GM12878 (cell line): ENCODE measurements around the gene ZDHHC7. TPM values are rescaled to one million over a fixed set of nuclear protein-coding genes. Genes with fewer than 3 reads are reported as not detected.

Source experiments
- ATAC-seq: fragments of 200-7000 bp; cut with Tn5 transposase; 3 replicates; pipeline ENCODE4 v1.9.1; 2020; ENCODE audit warnings: mild to moderate bottlenecking, moderate library complexity
- BruUV-seq: library from RNA; stranded (reverse); fragments of 400-500 nt; replicated peaks from 2 replicates; lab custom pipeline; 2021; lab: Mats Ljungman, UMichigan
- CTCF ChIA-PET: fragments of 300-600 bp; sonication (Branson Sonifier 250); formaldehyde crosslinking; extraction: SDS; loops from one replicate; lab custom pipeline; 2021; ENCODE audit warnings: inconsistent platforms; lab: Yijun Ruan, JAX
- POLR2A ChIA-PET: fragments of 350-600 bp; formaldehyde crosslinking; extraction: SDS; loops from one replicate; lab custom pipeline; 2021; ENCODE audit warnings: inconsistent platforms; lab: Charles Lee
- RAD21 ChIA-PET: fragments of 300-600 bp; sonication (Branson Sonifier 250); formaldehyde crosslinking; loops from one replicate; lab custom pipeline; 2023; ENCODE audit warnings: antibody characterized with exemption; ENCODE audit not compliant: unreplicated experiment; lab: Charles Lee
- SMC1A ChIA-PET: fragments of 300-600 bp; sonication (Branson Sonifier 250); formaldehyde crosslinking; loops from one replicate; lab custom pipeline; 2023; ENCODE audit not compliant: unreplicated experiment, uncharacterized antibody; lab: Charles Lee
- DNase-seq: peaks from one replicate; pipeline ENCODE4 v3.0.0-alpha.2; 2011; ENCODE audit warnings: low read depth, low spot score
- FAIRE-seq: peaks from 3 replicates; lab custom pipeline; 2011; peaks lifted over from hg19 to GRCh38; lab: Jason Lieb, UNC
- H2AFZ ChIP-seq: 2 replicates; pipeline ENCODE4 v1.6.0; 2011; ENCODE audit warnings: low read depth, low read length, control low read depth; ENCODE audit not compliant: control insufficient read depth
- H3K27ac ChIP-seq: 2 replicates; pipeline ENCODE4 v1.5.1; 2011; ENCODE audit warnings: control low read depth; ENCODE audit not compliant: control insufficient read depth, insufficient read depth
- H3K27me3 ChIP-seq, 2 experiments: replicated peaks in 1 of 2; 2 replicates each; pipeline versions ENCODE4 v1.6.0 to v1.6.1; 2011; ENCODE audit warnings: low read length in 1 of 2; ENCODE audit not compliant: control insufficient read depth in 2 of 2, insufficient read depth in 2 of 2
- H3K36me3 ChIP-seq, 2 experiments: 2 replicates each; pipeline ENCODE4 v1.5.1; 2011; ENCODE audit warnings: low read length in 1 of 2; ENCODE audit not compliant: control insufficient read depth in 2 of 2, insufficient read depth in 2 of 2
- H3K4me1 ChIP-seq: 2 replicates; pipeline ENCODE4 v1.6.1; 2011; ENCODE audit warnings: mild to moderate bottlenecking, low read length, moderate library complexity, mixed read lengths; ENCODE audit not compliant: control insufficient read depth, insufficient read depth
- H3K4me2 ChIP-seq: 2 replicates; pipeline ENCODE4 v1.6.0; 2011; ENCODE audit warnings: control low read depth; ENCODE audit not compliant: control insufficient read depth, insufficient read depth
- H3K4me3 ChIP-seq: fragments of 200-600 bp; sonication (generic); 2 replicates; pipeline ENCODE4 v1.5.1; 2016
- H3K79me2 ChIP-seq: 2 replicates; pipeline ENCODE4 v1.6.0; 2011; ENCODE audit warnings: low read length; ENCODE audit not compliant: control insufficient read depth, insufficient read depth
- H3K9ac ChIP-seq: 2 replicates; pipeline ENCODE4 v1.8.0; 2011; ENCODE audit warnings: low read length, control low read depth, mixed read lengths; ENCODE audit not compliant: control insufficient read depth, insufficient read depth
- H3K9me3 ChIP-seq: replicated peaks from 3 replicates; pipeline ENCODE4 v1.5.1; 2011; ENCODE audit warnings: mild to moderate bottlenecking, low read length; ENCODE audit not compliant: control insufficient read depth, insufficient read depth
- H4K20me1 ChIP-seq: 2 replicates; pipeline ENCODE4 v1.6.0; 2011; ENCODE audit not compliant: control insufficient read depth, insufficient read depth
- BMI1 ChIP-seq: fragments of 450-650 bp; IDR thresholded peaks from 2 replicates; pipeline ENCODE4 v1.6.1; 2016; ENCODE audit warnings: mild to moderate bottlenecking, moderate library complexity, borderline replicate concordance
- EZH2 ChIP-seq: IDR thresholded peaks from 2 replicates; pipeline ENCODE4 v1.6.1; 2012; ENCODE audit warnings: low read depth, mild to moderate bottlenecking, control low read depth, inconsistent platforms, low read length, borderline replicate concordance; ENCODE audit not compliant: control insufficient read depth
- MAX ChIP-seq: IDR thresholded peaks from 2 replicates; pipeline ENCODE4 v1.6.1; 2012; ENCODE audit warnings: low read depth, low read length, improper control_type of control experiment
- NRF1 ChIP-seq: conservative IDR thresholded peaks from 2 replicates; pipeline ENCODE4 v1.6.1; 2011; ENCODE audit warnings: mild to moderate bottlenecking, low read depth, low read length, improper control_type of control experiment
- SIN3A ChIP-seq: IDR thresholded peaks from 2 replicates; pipeline ENCODE4 v1.6.1; 2012; ENCODE audit warnings: low read depth, low read length, improper control_type of control experiment
- SMAD1 ChIP-seq: fragments of 450-650 bp; IDR thresholded peaks from 2 replicates; pipeline ENCODE4 v1.6.1; 2018; ENCODE audit warnings: mild to moderate bottlenecking, low read depth; ENCODE audit not compliant: partially characterized antibody
- ZBTB4 ChIP-seq: fragments of 450-650 bp; formaldehyde crosslinking; IDR thresholded peaks from 2 replicates; pipeline ENCODE4 v1.4.0; 2022; ENCODE audit warnings: mild to moderate bottlenecking, moderate library complexity
- WGBS: methylation state at CpG from one replicate; pipeline ENCODE4 v1.1.6; 2016; ENCODE audit warnings: low lambda C conversion rate; ENCODE audit not compliant: insufficient replicate concordance, insufficient coverage; ENCODE audit errors: missing lambda C conversion rate; 5-methylcytosine and 5-hydroxymethylcytosine counted together
- in situ Hi-C: fragments of 300-500 bp; cut with MboI; formaldehyde crosslinking; loops from 9 replicates; pipeline ENCODE4 v1.14.3; 2018; ENCODE audit warnings: mixed read lengths
- intact Hi-C: fragments of 100-400 bp; cut with micrococcal nuclease; formaldehyde crosslinking; loops from one replicate; pipeline ENCODE4 v1.14.2; 2022; ENCODE audit not compliant: unreplicated experiment
- polyA plus RNA-seq, 11 experiments: library from polyadenylated mRNA; depleted of rRNA in 4 of 11; unstranded in 6 of 11; stranded (reverse) in 5 of 11; fragments of >200 nt; fragmentation: Nextera tagmentation in 4 of 11; fragmentation: Illumina TruSeq in 1 of 11; extraction: Ambion mirVana in 4 of 11; extraction: Trizol in 1 of 11; gene quantifications; 1 replicate in 1 of 11; 2 replicates in 10 of 11; pipeline versions ENCODE4 v1.2.1 to v1.2.3, GENCODE V29; 2011 to 2016; ENCODE audit warnings: inconsistent platforms in 2 of 11, missing spikeins in 2 of 11, low read depth in 1 of 11
- total RNA-seq, 4 experiments: library from RNA; depleted of rRNA in 3 of 4; stranded (reverse); fragments of >200 nt in 3 of 4; fragmentation: Illumina TruSeq in 1 of 4; extraction: Trizol in 1 of 4; gene quantifications; 2 replicates each; pipeline versions ENCODE4 v1.2.1 to v1.2.3, GENCODE V29; 2013 to 2021
- TF ChIP-seq, protein P1 (sequence below), 3 experiments: IDR thresholded peaks in 2 of 3; conservative IDR thresholded peaks in 1 of 3; 2 replicates each; pipeline ENCODE4 v1.5.1; 2011; ENCODE audit warnings: low read depth in 3 of 3, low read length in 3 of 3, mild to moderate bottlenecking in 3 of 3, control low read depth in 2 of 3, moderate library complexity in 2 of 3, inconsistent platforms in 1 of 3, mixed read lengths in 1 of 3; ENCODE audit not compliant: control insufficient read depth in 2 of 3, insufficient read depth in 1 of 3; ENCODE audit errors: extremely low read depth in 1 of 3

Gene ZDHHC7
- total and polyA plus RNA-seq, 10 of the 15 experiments (the other 5 are each of a cell fraction or from before 2014, with no cell fraction given): 0.87 to 26.0 (median 20.0) TPM

DNA sequence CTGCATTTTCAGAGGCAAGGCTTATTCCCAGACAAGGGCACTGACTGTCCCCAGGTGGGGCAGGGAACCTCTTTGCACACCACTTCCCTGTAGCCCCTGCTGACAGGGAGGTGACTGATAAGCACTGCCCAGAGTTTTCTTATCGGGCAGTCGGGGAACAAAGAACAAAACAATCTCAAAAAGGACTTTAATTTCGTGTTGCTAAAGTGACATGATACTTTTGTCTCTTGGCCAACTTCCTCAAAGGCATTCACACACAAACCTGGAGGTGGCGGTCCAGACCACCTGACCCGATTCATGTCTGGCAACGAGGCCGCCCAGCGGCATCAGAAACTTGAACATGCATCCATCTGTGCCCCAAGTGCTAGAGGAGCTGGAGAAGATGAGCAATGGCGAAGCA, 28.9 kb downstream of the ZDHHC7 start:
- H4K20me1 ChIP-seq: no peaks in the 10 kb centered on the region
- H3K36me3 ChIP-seq: peaks cover 12 to 17% of the 10 kb centered on the region in 2 experiments; a peak in 3 of 4 replicates
- no peaks in the 10 kb centered on the region for H3K79me2 ChIP-seq
- no peak overlapping the region for H2AFZ ChIP-seq
- intact Hi-C loops: no loop called here
- CTCF ChIA-PET: interaction anchor here (1.4 kb wide), 1 partner anchor 104 kb away, joined by 5 read pairs; no protein-coding TSS in a partner anchor
- SMC1A ChIA-PET: interaction anchor here (1.0 kb wide), 1 partner anchor 11 kb away, joined by 4 read pairs; no protein-coding TSS in a partner anchor
- H3K4me3 ChIP-seq: no peak overlapping the region
- H3K4me2 ChIP-seq: no peak overlapping the region
- 90% methylated on average over 9 of the region's 9 CpGs for WGBS
- no peaks in the 10 kb centered on the region for H3K9me3 ChIP-seq
- no peak for TF ChIP-seq MAX
- TF ChIP-seq, protein P1, sequence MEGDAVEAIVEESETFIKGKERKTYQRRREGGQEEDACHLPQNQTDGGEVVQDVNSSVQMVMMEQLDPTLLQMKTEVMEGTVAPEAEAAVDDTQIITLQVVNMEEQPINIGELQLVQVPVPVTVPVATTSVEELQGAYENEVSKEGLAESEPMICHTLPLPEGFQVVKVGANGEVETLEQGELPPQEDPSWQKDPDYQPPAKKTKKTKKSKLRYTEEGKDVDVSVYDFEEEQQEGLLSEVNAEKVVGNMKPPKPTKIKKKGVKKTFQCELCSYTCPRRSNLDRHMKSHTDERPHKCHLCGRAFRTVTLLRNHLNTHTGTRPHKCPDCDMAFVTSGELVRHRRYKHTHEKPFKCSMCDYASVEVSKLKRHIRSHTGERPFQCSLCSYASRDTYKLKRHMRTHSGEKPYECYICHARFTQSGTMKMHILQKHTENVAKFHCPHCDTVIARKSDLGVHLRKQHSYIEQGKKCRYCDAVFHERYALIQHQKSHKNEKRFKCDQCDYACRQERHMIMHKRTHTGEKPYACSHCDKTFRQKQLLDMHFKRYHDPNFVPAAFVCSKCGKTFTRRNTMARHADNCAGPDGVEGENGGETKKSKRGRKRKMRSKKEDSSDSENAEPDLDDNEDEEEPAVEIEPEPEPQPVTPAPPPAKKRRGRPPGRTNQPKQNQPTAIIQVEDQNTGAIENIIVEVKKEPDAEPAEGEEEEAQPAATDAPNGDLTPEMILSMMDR (IDR thresholded peaks at IDR 0.05 in 2 of 3, conservative IDR thresholded peaks at IDR 0.05 in 1 of 3; ENCODE audit: control insufficient read depth in 2 of 3, extremely low read depth in 1 of 3, insufficient read depth in 1 of 3, low read depth in 3 of 3, low read length in 3 of 3): peak in 1 of 3 experiments; percentile 23; a peak in 1 of 6 replicates
- no peaks in the 10 kb centered on the region for H3K27me3 ChIP-seq
- H3K9ac ChIP-seq: no peak overlapping the region
- ATAC-seq (no peak), FAIRE-seq (no peak), DNase-seq (no peak)
- POLR2A ChIA-PET: no interaction called here
- H3K4me1 ChIP-seq: no peaks in the 10 kb centered on the region
- RAD21 ChIA-PET: no interaction called here
- no peak overlapping the region for H3K27ac ChIP-seq
- BruUV-seq: no TSS peak
- in situ Hi-C loops: no loop called here

GRCh38 chr16:84979516-84979915, 31.8 kb downstream of the ZDHHC7 start:
- no peaks in the 10 kb centered on the region for H3K79me2 ChIP-seq
- no peaks in the 10 kb centered on the region for H3K4me1 ChIP-seq
- H4K20me1 ChIP-seq: no peaks in the 10 kb centered on the region
- ChIA-PET SMC1A (no interaction called here), RAD21 (interaction anchor here (1.2 kb wide), 1 partner anchor 8 kb away, joined by 3 read pairs; no protein-coding TSS in a partner anchor), CTCF (interaction anchor here (0.6 to 2.4 kb wide), 6 partner anchors 8 to 241 kb away, joined by 3 to 8 read pairs (median 4); no protein-coding TSS in a partner anchor), POLR2A (no interaction called here)
- no peak overlapping the region for H3K27ac ChIP-seq
- no peaks in the 10 kb centered on the region for H3K27me3 ChIP-seq
- H3K4me2 ChIP-seq: no peak overlapping the region
- no peak overlapping the region for H3K4me3 ChIP-seq
- intact Hi-C loops: no loop called here
- peaks cover 18 to 19% of the 10 kb centered on the region in 2 experiments for H3K36me3 ChIP-seq
- ATAC-seq (no peak), DNase-seq (no peak), FAIRE-seq (no peak)
- TF ChIP-seq ZBTB4 (CRISPR knock-in tag): no peak
- TF ChIP-seq SMAD1: no peak
- no peak for TF ChIP-seq NRF1
- TF ChIP-seq BMI1: no peak
- no peak for TF ChIP-seq SIN3A
- TF ChIP-seq EZH2: no peak
- no peak overlapping the region for H2AFZ ChIP-seq
- WGBS: 97% methylated on average over 4 of the region's 4 CpGs
- no TSS peak for BruUV-seq
- in situ Hi-C loops: no loop called here
- no peaks in the 10 kb centered on the region for H3K9me3 ChIP-seq
- no peak overlapping the region for H3K9ac ChIP-seq
